Activated naive CD4-positive, alpha-beta T cell treated with anti-CD3 and anti-CD28 coated beads, Interleukin-2, amount 50 U/mL, for 16 hours (primary cell): ENCODE measurements around the gene ADAMTSL5.
A peak's percentile ranks its signal among the peaks of the same experiment; 100 is the strongest.
"Not testable (repeated sequence)": the region's sequence is repeated elsewhere in the genome, so short reads cannot be mapped to it uniquely, and the experiment has no call there.

ENCODE experiments used
- DNase-seq: peaks from one replicate; pipeline ENCODE4 v3.0.0-alpha.2; 2020

Gene ADAMTSL5

DNA sequence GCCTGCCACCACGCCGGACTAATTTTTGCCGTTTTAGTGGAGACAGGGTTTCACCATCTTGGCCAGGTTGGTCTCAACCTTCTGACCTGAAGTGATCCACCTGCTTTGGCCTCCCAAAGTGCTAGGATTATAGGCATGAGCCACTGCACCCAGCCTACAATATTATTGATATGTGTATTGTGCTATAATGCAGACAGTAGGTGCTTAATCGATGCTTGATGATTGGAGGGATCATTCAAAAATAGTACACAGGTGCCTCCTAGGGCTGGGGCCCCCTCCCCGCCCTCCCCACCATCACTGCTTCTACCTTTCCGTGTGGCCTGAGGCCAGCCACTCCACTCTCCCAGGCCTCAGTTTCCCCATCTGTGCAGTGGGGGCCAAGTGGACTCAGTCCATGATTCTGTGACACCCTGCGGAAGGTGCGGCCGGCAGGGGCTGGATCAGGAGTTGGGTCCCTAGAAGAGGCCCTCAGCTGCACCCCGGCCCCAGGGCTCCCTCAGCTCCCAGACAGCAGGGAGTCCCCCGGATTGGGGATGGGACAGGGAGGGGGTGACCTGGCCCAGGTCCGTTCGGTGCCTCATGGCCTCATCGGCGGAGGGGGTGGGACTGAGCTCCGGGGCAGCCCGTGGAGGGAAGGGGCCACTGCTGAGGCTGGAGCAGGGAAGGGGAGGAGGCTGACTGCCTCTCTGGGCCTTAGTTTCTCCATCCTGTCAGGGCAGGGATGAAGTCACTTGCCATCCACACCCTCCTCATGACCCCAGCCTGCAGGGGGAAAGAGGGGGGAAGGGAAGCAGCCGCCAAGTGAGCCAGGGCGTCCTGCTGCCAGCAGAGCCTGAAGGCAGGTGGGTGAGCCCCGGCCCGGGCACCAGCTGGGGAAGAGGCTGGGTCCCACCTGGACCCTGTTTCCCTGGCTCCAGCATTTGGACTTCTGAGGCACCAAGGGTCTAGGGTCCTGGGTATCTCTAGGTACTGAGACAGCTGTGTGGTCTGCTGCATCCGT, 1.2 kb downstream of the ADAMTSL5 start:
- peak; percentile 13 for DNase-seq

DNA sequence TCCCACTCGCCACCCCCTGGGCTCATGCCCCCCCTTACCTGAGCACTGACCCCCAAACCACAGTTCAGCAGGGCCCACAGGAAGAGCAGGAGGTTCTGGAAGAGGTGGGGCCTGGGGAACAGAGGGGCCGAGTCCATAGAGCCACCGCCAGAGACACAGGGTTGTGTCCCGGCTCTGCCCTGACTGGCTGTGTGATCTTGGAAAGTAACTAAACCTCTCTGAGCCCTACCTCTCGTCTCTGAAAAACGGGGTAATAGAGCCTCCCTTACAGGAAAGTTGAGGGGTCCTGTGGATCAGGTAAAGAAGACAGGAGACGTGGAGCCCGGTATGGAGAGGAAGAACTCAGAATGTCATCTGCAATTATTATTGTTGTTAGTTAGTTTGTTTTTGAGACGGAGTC, 2.0 kb downstream of the ADAMTSL5 start:
- DNase-seq, result no peak

DNA sequence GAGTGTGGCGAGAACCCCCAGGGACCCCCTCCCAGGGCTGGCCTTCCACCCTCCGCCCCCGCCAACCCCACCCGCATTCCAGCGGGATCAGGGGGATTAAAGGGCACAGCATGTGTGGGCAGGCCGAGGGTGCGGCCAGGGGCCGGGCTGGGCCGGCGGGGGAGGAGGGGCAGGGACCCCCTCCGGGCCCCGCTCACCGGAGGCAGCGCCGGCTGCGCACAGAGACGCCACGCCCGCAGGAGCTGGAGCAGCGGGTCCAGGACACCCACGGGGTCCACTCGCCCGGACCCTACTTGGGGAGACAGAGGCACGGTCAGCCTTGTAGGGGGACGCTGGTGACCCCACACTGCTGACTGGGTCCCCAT, 2.4 kb downstream of the ADAMTSL5 start:
- no peak for DNase-seq

DNA sequence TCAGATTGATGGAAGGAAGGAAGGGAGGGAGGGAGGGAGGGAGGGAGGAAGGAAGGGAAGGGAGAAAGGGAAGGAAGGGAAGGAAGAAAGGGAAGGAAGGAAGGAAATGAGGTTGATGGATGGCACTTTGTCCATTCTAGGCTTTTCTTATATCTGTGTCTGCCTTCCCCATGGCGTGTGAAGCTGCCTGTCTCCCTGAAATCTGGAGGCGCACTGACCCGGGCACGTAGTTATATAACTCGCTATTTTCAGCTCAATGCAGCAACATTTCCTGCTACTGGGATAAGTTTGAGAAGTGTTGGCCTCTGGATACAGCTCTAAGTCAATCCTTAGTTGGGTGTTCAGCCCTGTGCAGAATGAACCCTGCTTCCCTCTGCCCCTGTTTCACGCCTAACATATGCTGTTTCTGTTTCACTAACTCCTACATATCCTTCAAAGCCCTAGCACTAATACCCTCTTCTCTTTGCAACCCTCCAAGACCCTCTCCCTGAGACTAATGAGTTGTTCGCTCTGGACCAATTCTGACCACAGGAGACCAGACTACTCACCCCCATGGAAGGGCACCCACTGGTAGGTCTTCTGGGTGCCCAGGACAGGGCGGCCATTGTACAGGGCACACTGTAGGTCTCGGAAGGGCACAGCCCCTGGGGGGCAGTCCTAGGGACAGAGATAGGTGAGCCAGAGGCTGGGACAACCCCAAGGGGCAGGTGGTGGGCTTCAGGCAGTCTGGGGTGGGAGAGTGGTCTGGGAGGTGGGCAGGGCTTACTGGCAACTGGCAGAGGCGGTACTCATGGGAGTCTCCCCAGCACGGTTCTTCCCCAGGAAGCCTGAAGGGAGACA, 3.0 kb downstream of the ADAMTSL5 start:
- DNase-seq, result no peak

DNA sequence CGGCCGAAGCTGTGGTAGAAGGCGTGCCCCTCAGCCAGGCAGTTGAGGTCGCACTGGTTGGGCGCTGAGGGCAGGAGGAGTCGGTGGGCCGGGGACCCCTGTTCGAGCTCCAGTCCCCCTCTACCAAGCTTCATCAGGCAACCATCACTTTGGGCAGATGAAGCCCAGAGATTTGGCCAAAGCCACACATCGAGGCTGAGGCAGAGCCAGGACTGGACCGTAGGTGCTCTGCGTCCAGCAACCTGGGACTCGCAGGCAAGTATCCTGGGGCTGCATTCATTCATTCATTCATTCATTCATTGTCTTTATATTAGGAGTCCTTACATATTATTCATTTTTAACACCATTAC, 4.3 kb downstream of the ADAMTSL5 start:
- DNase-seq, result no peak

DNA sequence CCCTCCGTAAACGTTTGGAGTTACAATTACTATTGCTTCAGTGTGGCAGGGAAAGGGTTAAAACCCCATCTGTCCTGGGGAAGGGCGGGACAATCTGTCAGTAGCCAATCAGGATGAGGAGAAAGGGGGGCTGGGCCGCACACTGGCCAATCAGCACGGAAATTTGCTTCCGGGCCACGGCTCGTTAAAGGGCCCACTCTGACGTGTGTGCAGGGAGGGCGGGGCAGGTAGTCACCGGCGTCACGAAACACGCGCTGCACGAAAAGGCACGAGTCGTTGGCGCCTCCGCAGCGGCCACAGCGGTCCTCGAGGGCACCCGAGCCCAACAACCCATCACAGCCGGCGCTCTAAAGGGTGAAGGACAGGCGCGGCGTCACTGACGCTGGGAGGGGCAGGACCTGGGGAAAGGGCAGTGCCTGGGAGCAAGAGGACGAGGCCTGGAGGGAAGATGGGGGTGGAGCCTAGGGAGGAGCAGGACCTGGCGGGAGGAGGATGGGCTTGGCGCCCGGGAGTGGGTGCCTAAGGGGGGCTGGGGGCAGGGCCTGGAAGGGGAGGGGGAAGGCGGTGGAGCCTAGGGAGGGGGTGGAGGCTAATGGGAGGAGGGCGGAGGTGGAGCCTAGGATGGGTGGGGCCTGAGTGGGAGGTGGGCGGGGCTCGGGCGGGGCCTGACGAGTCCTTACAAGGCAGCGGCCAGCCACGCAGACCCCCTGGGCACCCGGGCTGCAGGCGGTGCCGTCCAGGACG, 4.9 kb downstream of the ADAMTSL5 start:
- peak; percentile 92 for DNase-seq

DNA sequence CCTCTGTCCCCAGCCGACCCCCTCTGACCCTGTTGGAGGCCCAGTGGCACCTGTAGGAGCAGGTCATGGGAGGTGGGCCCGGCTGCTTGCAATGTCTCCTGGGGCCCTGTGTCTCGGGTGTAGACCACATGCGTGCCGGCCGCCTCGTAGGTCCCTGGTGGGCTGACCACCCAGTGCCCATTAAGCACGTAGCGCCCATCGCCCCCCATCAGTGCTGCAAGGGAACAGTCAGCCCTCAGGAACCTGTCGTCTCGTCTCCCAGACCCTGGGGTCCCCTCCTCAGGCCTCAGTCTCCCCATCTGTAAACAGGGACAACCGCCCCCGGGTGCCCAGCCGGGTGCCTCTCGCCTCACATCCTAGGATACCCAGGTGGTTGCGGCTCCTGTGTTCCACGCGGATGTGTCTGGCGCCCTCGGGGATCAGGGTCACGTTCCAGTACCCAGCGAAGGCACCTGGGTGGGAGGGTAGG, 5.6 kb downstream of the ADAMTSL5 start:
- peak; percentile 10 for DNase-seq

DNA sequence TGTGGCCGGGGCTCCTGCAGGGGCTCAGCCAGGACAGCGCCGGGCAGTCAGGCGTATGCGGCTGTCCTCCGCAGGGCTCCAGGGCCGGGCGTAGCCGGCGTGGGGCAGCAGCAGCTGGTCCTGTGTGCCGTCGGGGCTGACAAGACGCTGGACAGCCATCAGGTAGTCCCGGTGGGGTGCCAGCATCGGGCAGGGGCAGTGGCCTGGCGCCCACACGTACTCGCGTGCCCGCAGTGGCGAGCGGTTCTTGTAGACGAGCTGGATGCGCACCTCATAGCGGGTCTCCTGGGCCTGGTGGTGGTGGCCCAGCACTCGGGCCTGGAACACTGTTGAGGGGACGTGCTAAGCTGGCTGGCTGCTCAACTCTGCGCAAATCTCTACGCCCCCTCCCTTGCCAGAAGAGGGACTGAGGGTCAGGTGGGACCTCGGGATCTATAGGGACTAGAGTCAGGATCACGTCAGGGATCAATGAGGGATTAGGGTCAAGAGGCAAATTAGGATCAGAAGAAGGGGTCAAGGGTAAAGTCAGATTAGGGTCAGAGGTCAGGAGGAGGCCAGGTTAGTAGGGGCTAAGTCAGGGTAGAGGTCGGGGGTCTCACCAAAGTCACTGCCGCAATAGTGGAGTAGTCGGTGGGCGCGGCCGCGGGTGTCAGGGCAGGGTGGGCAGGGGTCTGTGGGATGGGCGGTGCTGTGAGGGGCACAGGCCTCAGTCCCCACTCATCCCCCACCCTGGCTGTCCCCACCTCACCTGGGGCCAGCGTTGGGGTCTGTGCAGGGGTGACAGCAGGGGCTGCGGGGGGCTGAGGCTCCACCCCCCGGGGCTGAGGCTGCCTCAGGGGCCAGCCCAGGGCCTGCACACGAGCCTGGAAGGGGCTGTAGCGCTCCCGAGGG, 6.6 kb downstream of the ADAMTSL5 start:
- no peak for DNase-seq

DNA sequence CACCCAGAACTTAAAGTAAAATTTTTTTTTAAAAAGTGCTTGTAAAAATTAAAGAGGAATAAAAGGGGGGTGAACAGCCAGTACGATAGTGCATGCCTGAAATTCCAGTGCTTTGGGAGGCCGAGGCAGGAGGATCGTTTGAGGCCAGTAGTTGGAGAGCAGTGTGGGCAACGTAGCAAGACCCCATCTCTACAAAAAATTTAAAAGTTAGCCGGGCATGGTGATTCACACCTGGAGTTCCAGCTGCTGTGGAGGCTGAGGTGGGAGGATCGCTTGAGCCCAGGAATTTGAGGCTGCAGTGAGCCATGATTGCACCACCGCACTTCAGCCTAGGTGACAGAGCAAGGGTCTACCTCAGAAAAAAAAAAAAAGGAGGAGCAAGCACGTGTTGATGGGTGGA, 7.8 kb downstream of the ADAMTSL5 start:
- no peak for DNase-seq

DNA sequence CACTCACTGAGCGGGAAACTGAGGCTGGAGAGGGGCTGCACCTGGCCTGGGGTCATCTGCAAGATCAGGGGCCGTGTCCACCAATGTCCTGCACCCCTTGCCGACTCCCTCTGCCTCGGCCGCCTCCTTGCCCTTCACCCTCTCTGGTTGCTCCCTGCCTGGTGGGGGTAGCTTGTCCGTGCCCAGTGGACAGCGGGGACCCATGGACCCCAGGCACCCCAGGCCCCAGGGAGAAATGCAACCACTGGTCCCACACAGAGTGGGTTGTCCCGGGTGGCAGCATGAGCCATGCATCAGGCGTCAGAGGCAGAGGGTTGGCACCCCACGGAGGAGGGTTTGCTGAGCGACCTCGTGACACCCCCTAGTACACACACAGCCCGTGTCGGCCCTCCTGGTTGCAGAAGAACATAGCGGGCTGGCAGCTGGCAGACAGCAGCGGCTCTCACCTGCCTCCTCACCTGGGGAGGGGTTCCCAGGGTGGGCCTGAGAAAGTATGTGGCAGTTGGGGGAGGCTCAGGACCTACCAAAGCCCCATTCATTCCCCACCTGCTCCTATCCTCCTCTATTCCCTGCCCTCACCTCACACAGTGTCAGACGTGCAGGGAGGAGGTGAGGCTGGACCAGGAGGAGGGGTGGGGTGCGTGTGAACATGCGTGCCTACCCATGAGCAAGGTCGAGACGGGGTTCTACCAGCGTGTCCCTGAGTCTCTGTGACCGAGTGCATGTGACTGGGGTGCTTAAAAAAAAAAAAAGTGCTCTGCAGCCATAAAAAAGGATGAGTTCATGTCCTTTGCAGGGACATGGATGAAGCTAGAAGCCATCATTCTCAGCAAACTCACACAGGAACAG, 8.7 kb downstream of the ADAMTSL5 start:
- DNase-seq, result peak; percentile 9

DNA sequence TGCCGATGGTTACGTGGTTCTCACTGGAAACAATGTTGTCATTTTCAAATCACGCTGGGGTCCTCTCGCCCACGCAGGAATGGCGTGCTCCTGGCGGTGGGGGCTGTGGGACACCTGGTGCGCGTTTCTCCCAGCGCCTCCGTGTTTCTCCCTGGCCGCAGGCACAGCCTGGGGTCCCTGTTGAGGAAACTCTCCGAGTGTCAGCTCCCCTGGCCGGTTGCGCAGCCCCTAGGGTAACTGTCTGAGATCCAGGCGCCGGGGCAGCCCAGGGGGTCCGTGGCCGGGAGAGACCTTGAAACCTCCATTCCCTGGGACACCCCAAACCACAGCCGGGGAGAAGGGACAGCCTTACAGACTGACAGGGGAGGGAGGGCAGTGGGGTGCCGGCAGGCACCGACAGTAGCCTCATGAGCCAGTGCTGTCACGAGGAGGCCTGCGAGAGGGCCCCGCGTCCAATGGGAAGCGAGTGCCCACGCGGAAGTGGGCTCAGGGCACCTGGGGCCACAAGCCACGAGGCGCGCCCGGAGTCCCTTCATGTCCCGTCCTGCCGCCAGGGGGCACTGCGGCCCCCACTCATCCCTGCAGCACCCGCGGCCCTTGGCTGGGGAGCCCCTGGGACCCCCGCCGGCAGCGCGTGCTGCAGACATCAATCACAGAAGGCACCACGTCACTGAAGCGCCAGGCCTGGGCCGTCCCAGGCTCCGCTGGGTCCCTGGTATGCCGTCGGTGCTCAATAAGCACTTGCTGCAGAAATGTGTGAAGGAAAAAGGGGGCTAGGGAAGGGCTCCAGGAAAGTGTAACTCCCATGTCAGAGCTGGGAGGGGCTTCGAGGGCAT, 9.5 kb downstream of the ADAMTSL5 start:
- DNase-seq, result peak; percentile 75

DNA sequence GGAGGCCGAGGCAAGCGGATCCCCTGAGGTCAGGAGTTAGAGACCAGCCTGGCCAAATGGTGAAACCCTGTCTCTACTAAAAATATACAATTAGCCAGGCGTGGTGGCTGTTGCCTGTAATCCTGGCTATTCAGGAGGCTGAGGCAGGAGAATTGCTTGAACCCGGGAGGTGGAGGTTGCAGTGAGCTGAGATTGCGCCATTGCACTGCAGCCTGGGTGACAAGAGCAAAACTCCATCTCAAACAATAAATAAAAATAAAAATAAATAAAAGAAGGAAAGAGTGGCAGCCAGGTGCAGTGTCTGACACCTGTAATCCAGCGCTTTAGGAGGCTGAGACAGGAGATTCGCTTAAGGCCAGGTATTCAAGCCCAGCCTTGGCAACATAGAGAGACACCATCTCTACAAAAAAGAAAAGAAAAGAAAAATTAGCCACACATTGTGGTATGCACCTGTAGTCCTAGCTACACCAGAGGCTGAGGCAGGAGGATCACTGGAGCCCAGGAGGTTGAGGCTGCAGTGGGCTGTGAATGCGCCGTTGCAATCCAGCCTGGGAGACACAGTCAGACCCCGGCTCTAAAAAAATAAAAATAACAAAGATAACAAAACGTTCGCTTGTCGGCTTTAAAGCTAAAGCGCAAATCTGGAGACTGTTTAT, 10.3 kb downstream of the ADAMTSL5 start:
- DNase-seq, result no peak

DNA sequence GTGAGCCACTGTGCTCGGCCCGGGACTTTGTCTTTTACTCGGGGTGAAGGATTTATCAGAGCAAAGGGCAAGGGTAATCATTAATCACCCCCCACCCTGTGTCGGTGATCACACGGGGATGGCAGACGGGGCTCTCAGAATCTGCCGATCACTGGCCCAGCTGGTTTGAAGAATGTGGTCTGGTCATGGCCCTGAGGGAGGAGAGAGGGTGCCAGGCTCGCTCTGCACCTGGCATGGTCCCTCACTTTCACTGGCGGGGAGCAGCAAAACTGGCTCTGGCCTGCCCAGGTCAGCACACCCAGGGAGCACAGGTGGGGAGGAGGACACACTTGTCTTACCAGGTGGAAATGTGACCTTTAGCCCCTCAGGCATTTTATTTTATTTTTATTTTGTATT, 11.6 kb downstream of the ADAMTSL5 start:
- DNase-seq, result no peak

DNA sequence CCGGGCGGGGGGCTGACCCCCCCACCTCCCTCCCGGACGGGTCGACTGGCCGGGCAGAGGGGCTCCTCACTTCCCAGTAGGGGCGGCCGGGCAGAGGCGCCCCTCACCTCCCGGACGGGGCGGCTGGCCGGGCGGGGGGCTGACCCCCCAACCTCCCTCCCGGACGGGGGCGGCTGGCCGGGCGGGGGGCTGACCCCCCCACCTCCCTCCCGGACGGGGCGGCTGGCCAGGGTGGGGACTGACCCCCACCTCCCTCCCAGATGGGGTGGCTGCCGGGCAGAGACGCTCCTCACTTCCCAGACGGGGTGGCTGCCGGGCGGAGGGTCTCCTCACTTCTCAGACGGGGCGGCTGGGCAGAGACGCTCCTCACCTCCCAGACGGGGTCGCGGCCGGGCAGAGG, 13.6 kb downstream of the ADAMTSL5 start:
- not testable (repeated sequence) for DNase-seq

DNA sequence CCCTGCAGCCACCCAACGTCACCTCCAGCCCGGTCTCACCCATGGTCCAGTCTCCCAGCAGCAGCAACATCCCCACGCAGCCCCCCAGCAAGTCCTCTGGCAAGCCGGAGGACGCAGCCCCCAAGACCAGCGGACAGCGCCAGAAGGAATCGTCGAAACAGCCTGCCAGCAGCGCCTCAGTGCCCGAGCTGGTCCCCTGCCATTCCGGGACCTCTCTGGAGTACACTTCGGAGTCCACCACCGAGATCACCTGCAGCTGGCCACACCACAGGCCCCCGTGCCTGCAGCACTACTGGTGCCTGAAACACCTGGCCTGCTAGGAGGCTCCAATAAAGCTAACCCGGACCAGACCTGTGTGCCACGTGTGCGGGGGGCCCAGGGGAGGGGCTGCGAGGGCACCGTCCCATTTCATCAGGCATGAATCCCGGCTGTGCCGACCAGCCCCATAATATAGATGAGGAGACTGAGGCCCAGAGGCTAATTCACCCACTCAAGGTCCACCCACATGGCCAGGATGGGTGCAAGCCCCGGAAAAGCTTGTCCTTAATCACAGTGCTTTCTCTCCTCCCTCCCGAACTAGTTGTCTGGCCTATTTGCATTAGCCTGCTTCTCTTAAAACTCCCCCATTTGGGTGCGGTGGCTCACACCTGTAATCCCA, 15.1 kb downstream of the ADAMTSL5 start:
- no peak for DNase-seq

DNA sequence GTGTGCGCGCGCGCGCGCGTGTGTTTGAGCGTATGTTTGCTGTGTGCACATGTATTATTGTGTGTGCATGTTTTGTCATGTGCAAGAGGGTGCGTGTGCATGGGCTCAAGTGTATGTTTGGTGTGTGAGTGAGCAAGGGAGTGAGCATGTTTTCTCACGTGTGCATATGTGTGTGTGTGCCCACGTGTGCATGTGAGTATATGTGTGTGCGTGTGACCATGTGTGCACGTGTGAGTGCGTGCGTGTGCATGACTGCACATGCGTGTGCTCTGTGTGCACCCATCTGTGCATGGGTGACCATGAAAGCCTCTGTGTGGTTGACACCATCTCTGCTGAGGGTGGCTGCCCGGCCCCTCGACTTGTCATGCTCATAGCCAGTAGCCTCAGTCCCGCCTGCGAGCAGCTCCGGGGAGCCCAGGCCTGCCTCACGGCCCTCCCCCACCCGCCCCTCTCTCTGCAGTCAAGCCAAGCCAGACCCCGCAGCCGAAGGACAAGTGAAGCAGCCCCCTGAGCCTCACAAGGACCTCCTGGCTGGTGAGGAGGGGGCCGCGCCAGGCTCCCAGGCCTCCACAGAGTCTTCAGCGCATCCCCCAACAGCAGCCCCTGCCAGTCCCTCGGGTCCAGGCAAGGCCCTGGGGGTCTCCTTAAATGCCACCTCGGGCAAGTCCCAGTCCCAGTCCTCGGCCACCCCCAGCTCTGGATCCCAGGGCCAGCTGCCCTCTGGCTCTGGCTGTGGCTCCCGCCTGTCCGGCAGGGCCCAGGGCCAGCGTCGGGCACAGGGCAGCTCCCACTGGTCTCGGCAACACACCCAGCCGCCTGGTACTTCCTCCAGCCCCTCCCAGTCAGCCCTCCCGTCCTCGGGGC, 15.9 kb downstream of the ADAMTSL5 start:
- no peak for DNase-seq

DNA sequence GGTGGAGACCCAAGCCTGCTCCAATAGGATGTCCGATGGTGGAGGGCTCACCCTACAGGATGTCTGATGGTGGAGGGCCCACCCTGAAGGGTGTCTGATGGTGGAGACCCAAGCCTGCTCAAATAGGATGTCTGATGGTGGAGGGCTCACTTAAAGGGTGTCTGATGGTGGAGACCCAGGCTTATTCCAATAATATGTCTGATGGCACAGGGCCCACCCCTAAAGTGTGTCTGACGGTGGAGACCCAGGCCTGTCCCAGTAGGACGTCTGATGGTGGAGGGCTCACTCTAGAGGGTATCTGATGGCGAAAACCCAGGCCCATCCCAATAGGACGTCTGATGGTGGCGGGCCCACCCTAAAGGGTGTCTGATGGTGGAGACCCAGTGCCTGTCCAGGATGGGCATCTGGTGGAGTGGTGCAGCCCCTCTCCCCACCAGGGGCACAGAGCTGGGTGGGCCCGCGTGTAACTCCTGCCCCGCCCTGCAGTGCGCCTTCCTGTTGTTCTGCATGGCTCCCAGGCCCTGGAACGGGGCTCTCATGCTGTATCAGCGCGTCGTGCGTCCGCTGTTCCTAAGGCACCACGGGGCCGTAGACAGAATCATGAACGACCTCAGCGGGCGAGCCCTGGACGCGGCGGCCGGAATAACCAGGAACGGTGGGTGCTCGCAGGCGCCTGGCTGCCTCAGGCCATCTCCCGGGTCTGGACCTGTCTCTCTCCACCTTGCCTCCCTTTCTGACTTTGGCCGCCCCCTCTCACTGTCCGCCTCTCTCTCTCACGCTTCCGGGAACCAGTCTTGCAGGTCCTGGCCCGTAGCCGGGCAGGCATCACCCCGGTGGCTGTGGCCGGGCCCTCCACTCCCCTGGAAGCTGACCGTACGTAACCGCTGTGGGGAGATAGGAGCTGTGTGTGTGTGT, 16.8 kb downstream of the ADAMTSL5 start:
- no peak for DNase-seq
